Rectal smooth muscle tissue (tissue), 1 donor: ENCODE data around the gene LIMK2.
A peak's percentile ranks its signal among the peaks of the same experiment; 100 is the strongest.
"Not testable (repeated sequence)": the region's sequence is repeated elsewhere in the genome, so short reads cannot be mapped to it uniquely, and the experiment has no call there.

ENCODE experiments used
- H3K27ac ChIP-seq: one replicate; pipeline ENCODE4 v1.7.0; 2013; ENCODE audit warnings: low read depth, low read length, inconsistent platforms
- H3K27me3 ChIP-seq: one replicate; pipeline ENCODE4 v1.7.0; 2013; ENCODE audit warnings: low read length; ENCODE audit not compliant: control insufficient read depth, insufficient read depth
- H3K36me3 ChIP-seq: one replicate; pipeline ENCODE4 v1.7.0; 2013; ENCODE audit warnings: low read length; ENCODE audit not compliant: control insufficient read depth, insufficient read depth
- H3K4me1 ChIP-seq: one replicate; pipeline ENCODE4 v1.7.0; 2013; ENCODE audit warnings: low read length; ENCODE audit not compliant: control insufficient read depth, insufficient read depth
- H3K4me3 ChIP-seq: one replicate; pipeline ENCODE4 v1.7.0; 2013; ENCODE audit warnings: low read length
- H3K9ac ChIP-seq: one replicate; pipeline ENCODE4 v1.7.0; 2013; ENCODE audit warnings: low read length

The LIMK2 gene

DNA sequence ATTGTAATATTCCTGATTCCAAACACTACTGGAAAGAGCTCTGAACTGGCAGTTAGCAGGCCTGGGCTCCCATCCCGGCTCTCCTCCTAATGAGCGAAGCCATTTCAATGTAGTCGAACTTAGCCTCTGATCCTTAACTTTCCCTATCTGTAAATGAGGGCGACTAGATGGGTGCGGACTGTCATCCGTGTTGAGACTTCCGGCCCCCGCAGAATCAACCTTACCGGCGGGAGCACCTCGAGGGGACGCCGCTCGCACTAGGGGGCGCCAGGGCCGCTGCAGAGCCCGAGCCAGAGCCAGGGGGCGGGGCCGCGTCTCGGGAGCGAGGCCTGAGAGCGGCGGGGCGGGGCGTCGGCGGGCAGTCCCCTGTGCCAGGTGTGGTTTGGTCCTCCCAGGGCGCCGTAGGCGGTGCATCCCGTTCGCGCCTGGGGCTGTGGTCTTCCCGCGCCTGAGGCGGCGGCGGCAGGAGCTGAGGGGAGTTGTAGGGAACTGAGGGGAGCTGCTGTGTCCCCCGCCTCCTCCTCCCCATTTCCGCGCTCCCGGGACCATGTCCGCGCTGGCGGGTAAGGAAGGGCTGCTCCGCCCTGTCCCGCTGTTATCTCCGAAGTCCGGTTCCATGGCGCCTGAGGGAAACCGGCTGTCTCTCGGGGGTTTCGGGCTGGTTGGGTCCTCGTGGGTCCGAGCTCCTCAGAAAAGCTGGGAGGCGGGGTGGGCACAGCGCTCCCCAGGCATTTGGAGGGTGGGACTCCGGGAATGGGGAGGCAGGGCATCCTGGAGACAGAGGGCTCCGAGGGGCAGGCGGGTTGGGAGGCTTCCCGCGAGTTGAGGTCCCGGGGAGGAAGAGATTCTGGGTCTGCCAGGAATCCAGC lies at the start of gene LIMK2:
Gene LIMK2, plus strand, starts transcription at position 437 of the 869 bp plus-strand sequence. Its CDS starts 111 bp downstream, at position 548.
- Histone ChIP-seq H3K4me3 (peak within 1 kb of the TSS; percentile 92), H3K4me1 (peaks cover 14% of the 10 kb centered on the region), H3K27ac (peak within 1 kb of the TSS; percentile 72)

DNA sequence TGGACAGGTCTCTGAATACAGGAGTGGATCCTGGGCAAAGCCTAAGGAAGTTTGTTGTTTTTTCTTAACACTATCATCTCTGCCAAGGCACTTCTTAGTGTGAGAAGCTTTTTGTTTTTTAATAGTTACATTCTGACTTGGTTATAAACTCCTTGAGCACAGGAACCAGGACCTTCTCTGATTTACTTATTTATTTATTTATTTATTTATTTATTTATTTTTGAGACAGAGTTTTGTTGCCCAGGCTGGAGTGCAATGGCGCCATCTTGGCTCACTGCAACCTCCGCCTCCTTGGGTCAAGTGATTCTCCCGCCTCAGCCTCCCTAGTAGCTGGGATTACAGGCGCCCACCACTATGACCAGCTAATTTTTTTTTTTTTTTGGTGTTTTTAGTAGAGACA lies 41.1 kb upstream of the LIMK2 start:
- H3K4me1 ChIP-seq = peaks cover 13% of the 10 kb centered on the region
- no peaks in the 10 kb centered on the region for H3K27me3 ChIP-seq
- H3K36me3 ChIP-seq = no peaks in the 10 kb centered on the region
- H3K27ac ChIP-seq = no peak overlapping the region
- no peak overlapping the region for H3K4me3 ChIP-seq
- no peak overlapping the region for H3K9ac ChIP-seq

More for the DNA sequence above, at the start of gene LIMK2:
- Histone ChIP-seq H3K9ac (peak within 1 kb of the TSS; percentile 70), H3K27me3 (no peaks in the 10 kb centered on the region), H3K36me3 (peaks cover 3% of the 10 kb centered on the region)

DNA sequence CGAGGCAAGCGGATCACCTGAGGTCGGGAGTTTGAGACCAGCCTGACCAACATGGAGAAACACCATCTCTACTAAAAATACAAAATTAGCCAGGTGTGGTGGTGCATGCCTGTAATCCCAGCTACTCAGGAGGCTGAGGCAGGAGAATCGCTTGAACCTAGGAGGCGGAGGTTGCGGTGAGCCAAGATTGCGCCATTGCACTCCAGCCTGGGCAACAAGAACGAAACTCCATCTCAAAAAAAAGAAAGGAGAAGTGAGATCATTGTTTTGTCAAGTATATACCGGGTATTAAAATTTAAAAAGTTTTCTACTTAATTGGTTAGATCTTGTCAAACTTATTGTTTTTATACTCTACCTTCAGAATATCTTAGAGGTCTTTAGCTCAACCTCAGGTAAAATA lies 40.4 kb upstream of the LIMK2 start:
- not testable (repeated sequence) for H3K36me3 ChIP-seq, H3K27ac ChIP-seq, H3K4me3 ChIP-seq, H3K9ac ChIP-seq, H3K27me3 ChIP-seq
- H3K4me1 ChIP-seq = peaks cover 13% of the 10 kb centered on the region

DNA sequence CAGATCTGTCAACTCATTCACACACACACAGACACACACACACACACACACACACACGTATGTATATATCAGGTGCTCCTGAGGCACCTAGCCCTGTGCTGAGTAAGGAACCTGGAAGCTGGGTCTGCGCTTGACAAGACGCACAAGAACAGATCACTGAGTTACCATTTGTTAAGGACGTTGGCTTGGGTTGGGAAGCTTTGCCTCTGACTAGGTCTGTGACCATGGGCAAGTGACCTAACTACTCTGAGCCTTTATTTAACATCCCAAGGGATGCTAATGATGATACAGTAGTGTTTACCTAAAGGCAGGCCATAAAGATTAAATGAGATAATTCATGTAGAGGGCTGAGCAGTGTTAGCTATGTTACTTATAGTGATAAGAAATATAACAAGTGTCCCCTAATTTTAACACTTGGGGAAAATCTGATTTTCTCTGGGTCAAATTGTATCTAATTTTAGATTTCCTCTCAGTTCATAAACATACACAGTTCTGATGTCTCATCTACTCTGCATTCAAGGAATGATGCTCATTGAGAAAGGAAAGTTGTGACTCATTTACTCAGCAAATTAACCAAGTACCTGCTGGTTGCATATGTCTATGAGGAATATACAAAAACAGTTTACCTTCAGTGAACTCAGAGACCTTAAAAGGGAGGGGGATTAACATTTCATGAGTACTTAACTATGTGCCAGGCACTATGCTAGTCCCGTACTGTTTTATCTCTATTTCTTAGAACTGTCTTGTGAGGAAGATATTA lies 38.5 kb upstream of the LIMK2 start:
- Histone ChIP-seq H3K9ac (no peak overlapping the region), H3K27ac (peak overlapping the region; percentile 66), H3K36me3 (no peaks in the 10 kb centered on the region), H3K27me3 (no peaks in the 10 kb centered on the region), H3K4me1 (peaks cover 13% of the 10 kb centered on the region), H3K4me3 (no peak overlapping the region)

DNA sequence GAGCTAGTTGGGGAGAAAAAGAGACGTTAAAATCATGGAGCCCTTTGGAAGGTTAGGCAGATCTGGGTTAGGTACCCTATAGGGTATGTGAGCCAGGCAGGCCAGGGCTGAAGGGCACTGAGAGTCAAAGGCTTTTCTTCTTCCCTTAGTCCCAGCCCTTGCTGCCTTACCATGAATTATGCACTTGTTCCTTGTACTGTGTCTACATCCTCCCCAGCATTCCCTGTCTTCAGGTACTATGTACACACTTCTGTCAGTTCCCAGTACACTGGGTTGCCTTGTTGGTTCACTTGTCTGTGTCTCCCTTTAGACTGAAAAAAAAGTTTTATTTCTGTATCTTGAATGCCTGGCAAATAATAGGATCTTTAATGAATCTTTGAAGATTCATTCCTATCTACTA lies 35.2 kb upstream of the LIMK2 start:
- Histone ChIP-seq H3K36me3 (no peaks in the 10 kb centered on the region), H3K27ac (no peak overlapping the region)

DNA sequence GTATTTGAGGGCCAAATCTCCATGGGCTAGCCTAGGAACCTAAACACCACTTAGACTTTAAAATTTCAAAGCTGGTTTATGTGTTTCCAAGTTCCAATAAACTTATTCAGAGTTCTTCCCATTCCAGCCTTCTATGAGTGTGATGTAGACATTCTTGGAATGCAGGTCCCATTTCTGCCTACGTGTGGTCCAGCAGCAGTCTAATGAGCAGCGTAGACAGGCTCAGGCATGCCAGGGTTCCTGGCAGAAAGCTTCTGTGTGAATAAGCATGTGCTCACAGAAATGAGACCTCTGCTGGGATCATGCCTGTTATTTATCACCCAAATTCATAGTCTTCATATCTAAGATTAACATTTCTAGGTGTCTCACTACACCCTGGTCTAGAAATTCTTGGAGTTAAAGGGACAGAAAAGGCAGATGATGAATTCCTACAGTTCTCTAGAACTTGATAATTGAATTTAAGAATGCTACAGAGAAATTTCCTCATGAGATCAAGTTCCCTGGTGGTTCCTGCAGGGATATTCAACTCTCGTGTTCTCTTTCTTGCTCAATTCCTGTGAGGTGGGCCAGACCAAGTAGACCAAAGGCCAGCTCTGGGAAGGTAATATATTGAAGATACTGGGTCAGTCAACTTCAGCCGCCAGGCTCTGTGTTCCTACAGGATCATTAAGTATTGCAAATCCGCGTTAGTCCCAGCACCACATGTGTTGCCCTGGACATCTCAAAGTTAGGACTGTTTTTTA lies 34.5 kb upstream of the LIMK2 start:
- Histone ChIP-seq H3K4me1 (peaks cover 13% of the 10 kb centered on the region), H3K9ac (no peak overlapping the region), H3K36me3 (no peaks in the 10 kb centered on the region), H3K27ac (no peak overlapping the region), H3K27me3 (no peaks in the 10 kb centered on the region), H3K4me3 (no peak overlapping the region)

More for the DNA sequence above, 35.2 kb upstream of the LIMK2 start:
- no peak overlapping the region for H3K4me3 ChIP-seq
- H3K27me3 ChIP-seq = no peaks in the 10 kb centered on the region
- H3K9ac ChIP-seq = no peak overlapping the region
- peaks cover 13% of the 10 kb centered on the region for H3K4me1 ChIP-seq

DNA sequence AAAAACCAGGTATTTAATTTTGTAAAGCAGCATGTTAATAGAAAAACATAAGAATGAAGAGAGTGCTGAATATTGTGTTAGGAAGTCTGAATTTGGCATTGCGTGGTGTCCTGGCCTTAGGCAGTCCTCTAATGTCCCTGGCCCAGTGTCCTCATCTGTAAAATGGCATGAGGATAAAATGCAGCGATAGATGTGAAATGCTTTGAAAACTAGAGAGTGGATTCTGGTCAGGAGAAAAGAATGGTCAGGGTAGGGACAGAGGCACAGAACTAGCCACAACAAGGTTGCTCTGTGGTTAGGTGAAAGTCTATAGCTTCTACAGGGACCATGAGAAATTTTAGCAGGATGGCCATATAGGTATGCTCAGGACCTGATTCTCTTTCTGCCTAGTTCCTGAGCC lies 33.2 kb upstream of the LIMK2 start:
- Histone ChIP-seq H3K36me3 (no peaks in the 10 kb centered on the region), H3K4me3 (no peak overlapping the region), H3K4me1 (peaks cover 3% of the 10 kb centered on the region), H3K27me3 (no peaks in the 10 kb centered on the region), H3K9ac (no peak overlapping the region), H3K27ac (no peak overlapping the region)

DNA sequence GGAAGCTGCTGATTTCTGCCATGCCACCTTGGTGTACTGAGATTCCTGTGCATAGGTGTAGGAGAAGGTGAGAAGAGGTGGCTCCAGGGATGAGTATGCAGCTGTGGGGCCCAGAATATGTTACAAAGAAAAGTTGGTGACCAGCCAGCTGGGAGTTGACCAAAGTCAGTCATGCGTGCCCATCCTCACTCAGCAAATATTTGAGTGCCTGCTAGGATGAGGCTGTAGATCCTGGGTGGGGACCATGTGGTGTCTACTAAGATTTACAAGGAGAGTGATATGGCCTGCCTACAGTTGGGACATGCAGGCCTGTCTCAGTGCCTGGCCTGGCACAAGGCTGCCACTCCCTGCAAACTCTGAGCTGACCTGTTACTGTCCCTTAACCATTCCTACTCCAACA lies 32.8 kb upstream of the LIMK2 start:
- H3K9ac ChIP-seq = no peak overlapping the region
- H3K4me1 ChIP-seq = no peaks in the 10 kb centered on the region
- H3K27ac ChIP-seq = no peak overlapping the region

DNA sequence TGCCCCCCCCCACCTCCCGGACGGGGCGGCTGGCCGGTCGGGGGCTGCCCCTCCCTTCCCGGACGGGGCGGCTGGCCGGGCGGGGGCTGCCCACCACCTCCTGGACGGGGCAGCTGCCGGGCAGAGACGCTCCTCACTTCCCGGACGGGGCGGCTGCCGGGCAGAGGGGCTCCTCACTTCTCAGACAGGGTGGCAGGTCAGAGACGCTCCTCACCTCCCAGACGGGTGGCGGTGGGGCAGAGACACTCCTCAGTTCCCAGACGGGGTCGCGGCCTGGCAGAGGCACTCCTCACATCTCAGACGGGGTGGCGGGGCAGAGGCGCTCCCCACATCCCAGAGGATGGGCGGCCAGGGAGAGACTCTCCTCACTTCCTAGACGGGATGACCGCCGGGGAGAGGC lies 28.1 kb upstream of the LIMK2 start:
- H3K27ac ChIP-seq = no peak overlapping the region
- no peaks in the 10 kb centered on the region for H3K27me3 ChIP-seq
- peaks cover 7% of the 10 kb centered on the region for H3K36me3 ChIP-seq
- H3K9ac ChIP-seq = no peak overlapping the region
- no peak overlapping the region for H3K4me3 ChIP-seq
- H3K4me1 ChIP-seq = no peaks in the 10 kb centered on the region

More for the DNA sequence above, 32.8 kb upstream of the LIMK2 start:
- Histone ChIP-seq H3K27me3 (no peaks in the 10 kb centered on the region), H3K4me3 (no peak overlapping the region), H3K36me3 (no peaks in the 10 kb centered on the region)

DNA sequence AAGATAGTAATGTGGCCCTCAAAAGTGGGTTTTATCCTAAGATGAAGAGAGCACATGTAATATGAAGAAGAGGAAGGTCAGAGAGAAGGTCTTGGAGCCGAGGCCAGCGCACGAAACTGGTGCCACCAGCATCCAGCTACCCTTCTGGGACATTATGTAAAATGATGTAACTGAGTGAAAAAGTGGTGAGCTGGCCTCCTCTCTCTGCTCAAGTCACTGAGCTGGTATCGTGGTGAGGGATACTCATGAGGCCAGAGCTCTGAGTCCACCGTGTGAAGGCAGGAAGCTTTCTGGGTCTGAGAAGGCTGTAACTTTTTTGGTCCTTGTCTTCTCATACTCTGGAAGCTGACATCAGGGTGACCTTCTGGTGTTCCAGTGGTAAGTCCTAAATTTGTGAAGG lies 27.0 kb upstream of the LIMK2 start:
- peaks cover 7% of the 10 kb centered on the region for H3K36me3 ChIP-seq
- no peak overlapping the region for H3K27ac ChIP-seq
- no peak overlapping the region for H3K9ac ChIP-seq
- H3K27me3 ChIP-seq = no peaks in the 10 kb centered on the region
- H3K4me3 ChIP-seq = no peak overlapping the region
- no peaks in the 10 kb centered on the region for H3K4me1 ChIP-seq

DNA sequence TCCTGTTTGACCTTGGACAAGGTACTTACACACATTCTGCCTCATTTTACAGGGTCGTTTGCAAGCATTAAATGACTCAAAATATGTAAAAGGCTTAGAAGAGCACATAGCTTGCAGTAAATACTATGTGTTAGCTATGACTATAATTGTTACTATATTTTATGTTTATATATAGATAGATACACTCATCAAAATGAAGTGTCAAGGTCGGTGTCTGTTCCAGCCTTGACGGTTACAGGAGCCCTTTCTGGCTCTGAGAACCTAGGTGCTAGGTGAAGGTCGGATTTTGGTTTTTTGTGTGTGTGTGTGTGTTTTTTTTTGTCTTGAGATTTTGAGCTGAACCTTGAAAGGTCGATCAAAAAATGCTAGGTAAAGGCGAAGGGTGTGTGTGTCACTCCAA lies 24.5 kb upstream of the LIMK2 start:
- no peaks in the 10 kb centered on the region for H3K27me3 ChIP-seq
- no peak overlapping the region for H3K4me3 ChIP-seq
- peaks cover 11% of the 10 kb centered on the region for H3K36me3 ChIP-seq
- no peak overlapping the region for H3K27ac ChIP-seq
- H3K9ac ChIP-seq = no peak overlapping the region
- no peaks in the 10 kb centered on the region for H3K4me1 ChIP-seq

DNA sequence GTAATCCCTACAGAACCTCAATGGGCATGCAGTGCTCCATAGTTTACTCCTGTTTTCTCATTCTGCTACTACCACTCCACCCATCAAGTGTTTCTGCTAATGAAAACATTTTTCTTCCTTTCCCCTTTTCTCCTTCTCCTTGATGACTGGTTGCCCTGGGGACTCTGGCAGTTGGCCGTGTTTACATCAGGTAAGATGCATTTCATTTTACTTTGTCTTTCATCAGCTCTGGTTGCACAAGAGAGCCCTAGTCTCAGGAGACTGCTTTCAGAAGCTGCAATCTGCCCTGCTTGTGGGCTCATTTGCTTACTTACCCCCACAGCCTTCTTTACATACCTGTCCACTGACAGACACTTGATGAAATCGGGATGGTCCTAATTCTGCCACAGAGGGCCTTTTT lies 19.6 kb upstream of the LIMK2 start:
- Histone ChIP-seq H3K27me3 (no peaks in the 10 kb centered on the region), H3K27ac (no peak overlapping the region), H3K4me3 (no peak overlapping the region), H3K4me1 (no peaks in the 10 kb centered on the region), H3K36me3 (peaks cover 14% of the 10 kb centered on the region), H3K9ac (no peak overlapping the region)
